ENCODE data around the gene TIAM1. TPM values are rescaled to one million over a fixed set of nuclear protein-coding genes. Genes with fewer than 3 reads are reported as not detected.

Gene TIAM1
- total RNA-seq, 4 donors from 2014 or later, result 85.1 to 114 (median 99.6) TPM

DNA sequence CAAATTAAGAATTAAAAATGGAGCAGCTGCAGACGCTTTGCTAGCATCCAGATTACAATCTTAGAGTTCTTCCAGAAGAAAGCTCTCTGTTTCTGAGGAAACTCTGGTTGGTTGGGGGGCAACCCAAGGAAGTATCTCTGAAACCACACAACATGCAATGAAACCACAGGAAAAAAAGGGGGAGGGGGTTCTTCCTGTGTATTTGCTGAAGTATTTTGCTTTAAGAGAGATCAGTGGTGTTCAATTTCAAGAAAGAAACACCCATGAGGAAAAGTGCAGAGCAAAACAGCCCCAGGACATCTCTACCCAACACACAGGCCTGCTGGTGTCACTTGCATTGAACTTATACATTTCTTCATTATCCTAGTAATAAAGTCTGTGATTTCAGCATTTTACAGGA lies 19.7 kb upstream of the TIAM1 start:
- no peak overlapping the region for H3K4me3 ChIP-seq (ENCODE audit: low read depth, poor library complexity, severe bottlenecking)
- intact Hi-C loops (cut with DNase I; ENCODE audit: low total_unique reads), result no loop called here
- DNase-seq (ENCODE audit: low spot score in 2 of 2), result no peak
- 56 to 63% methylated on average over 1 of the region's 1 CpG for WGBS, 2 donors
- no peak for TF ChIP-seq POLR2A (IDR thresholded peaks at IDR 0.05)
- TF ChIP-seq, protein P1, sequence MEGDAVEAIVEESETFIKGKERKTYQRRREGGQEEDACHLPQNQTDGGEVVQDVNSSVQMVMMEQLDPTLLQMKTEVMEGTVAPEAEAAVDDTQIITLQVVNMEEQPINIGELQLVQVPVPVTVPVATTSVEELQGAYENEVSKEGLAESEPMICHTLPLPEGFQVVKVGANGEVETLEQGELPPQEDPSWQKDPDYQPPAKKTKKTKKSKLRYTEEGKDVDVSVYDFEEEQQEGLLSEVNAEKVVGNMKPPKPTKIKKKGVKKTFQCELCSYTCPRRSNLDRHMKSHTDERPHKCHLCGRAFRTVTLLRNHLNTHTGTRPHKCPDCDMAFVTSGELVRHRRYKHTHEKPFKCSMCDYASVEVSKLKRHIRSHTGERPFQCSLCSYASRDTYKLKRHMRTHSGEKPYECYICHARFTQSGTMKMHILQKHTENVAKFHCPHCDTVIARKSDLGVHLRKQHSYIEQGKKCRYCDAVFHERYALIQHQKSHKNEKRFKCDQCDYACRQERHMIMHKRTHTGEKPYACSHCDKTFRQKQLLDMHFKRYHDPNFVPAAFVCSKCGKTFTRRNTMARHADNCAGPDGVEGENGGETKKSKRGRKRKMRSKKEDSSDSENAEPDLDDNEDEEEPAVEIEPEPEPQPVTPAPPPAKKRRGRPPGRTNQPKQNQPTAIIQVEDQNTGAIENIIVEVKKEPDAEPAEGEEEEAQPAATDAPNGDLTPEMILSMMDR (IDR thresholded peaks at IDR 0.05), result no peak

DNA sequence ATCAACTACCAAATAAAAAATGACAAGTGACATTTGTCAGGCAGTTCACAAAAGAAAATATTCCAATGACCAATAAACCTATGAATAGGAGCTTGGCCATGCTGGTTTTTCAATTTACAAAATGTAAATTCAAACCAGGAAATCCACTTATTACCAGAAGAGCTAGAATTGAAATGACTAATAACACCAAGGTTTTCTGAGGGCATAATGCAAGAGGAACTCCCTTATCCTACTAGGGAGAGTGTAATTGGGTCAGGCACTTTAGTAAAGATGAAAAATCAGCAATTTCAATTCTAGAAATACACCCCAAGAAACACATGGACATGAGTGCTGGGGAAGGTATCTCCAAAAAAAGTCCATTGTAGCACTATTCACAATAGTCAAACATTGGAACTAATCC lies 16.7 kb upstream of the TIAM1 start:
- intact Hi-C loops (cut with DNase I; ENCODE audit: low total_unique reads), result no loop called here
- H3K4me3 ChIP-seq (ENCODE audit: low read depth, poor library complexity, severe bottlenecking), result no peak overlapping the region
- TF ChIP-seq, protein P1 (IDR thresholded peaks at IDR 0.05), result no peak
- TF ChIP-seq POLR2A (IDR thresholded peaks at IDR 0.05), result no peak
- no peak for DNase-seq (ENCODE audit: low spot score in 2 of 2)

- 93 to 96% methylated on average over 8 of the region's 8 CpGs for WGBS, 2 donors
- H3K4me3 ChIP-seq (ENCODE audit: low read depth, poor library complexity, severe bottlenecking), result no peak overlapping the region
- no peak for DNase-seq (ENCODE audit: low spot score in 2 of 2)
- TF ChIP-seq POLR2A (IDR thresholded peaks at IDR 0.05), result no peak
- TF ChIP-seq, protein P1 (IDR thresholded peaks at IDR 0.05), result no peak
- intact Hi-C loops (cut with DNase I; ENCODE audit: low total_unique reads), result no loop called here
Observed at GRCh38 chr21:31358158-31358557, 14.1 kb upstream of the TIAM1 start.

GRCh38 chr21:31356440-31356839 lies 12.4 kb upstream of the TIAM1 start:
- H3K4me3 ChIP-seq (ENCODE audit: low read depth, poor library complexity, severe bottlenecking), result no peak overlapping the region
- 95 to 97% methylated on average over 4 of the region's 4 CpGs for WGBS, 2 donors
- no peak for TF ChIP-seq POLR2A (IDR thresholded peaks at IDR 0.05)
- TF ChIP-seq, protein P1 (IDR thresholded peaks at IDR 0.05), result no peak
- no peak for DNase-seq (ENCODE audit: low spot score in 2 of 2)
- intact Hi-C loops (cut with DNase I; ENCODE audit: low total_unique reads), result no loop called here

- intact Hi-C loops (cut with DNase I; ENCODE audit: low total_unique reads), result no loop called here
- no peak overlapping the region for H3K4me3 ChIP-seq (ENCODE audit: low read depth, poor library complexity, severe bottlenecking)
- peak in 1 of 2 donors; percentile 81 for DNase-seq (ENCODE audit: low spot score in 2 of 2)
- TF ChIP-seq, protein P1 (IDR thresholded peaks at IDR 0.05), result no peak
- no peak for TF ChIP-seq POLR2A (IDR thresholded peaks at IDR 0.05)
- WGBS, 2 donors, result 48 to 49% methylated on average over 10 of the region's 10 CpGs
Observed at GRCh38 chr21:31354604-31355443, 10.8 kb upstream of the TIAM1 start.

Data from lower leg skin (tissue), 4 donors.